DMS53 (cell line): ENCODE results near the gene CAPZB.

Experiments
- DNase-seq: peaks from one replicate; lab custom pipeline; 2025; lab: John Stamatoyannopoulos, UW

The CAPZB gene

GRCh38 chr1:19327736-19328135 is 157.6 kb downstream of the CAPZB start:
- DNase-seq, result no peak

- no peak for DNase-seq
Measured at GRCh38 chr1:19327301-19327700, 158.0 kb downstream of the CAPZB start.

GRCh38 chr1:19326748-19327065 is 158.6 kb downstream of the CAPZB start:
- no peak for DNase-seq

DNA sequence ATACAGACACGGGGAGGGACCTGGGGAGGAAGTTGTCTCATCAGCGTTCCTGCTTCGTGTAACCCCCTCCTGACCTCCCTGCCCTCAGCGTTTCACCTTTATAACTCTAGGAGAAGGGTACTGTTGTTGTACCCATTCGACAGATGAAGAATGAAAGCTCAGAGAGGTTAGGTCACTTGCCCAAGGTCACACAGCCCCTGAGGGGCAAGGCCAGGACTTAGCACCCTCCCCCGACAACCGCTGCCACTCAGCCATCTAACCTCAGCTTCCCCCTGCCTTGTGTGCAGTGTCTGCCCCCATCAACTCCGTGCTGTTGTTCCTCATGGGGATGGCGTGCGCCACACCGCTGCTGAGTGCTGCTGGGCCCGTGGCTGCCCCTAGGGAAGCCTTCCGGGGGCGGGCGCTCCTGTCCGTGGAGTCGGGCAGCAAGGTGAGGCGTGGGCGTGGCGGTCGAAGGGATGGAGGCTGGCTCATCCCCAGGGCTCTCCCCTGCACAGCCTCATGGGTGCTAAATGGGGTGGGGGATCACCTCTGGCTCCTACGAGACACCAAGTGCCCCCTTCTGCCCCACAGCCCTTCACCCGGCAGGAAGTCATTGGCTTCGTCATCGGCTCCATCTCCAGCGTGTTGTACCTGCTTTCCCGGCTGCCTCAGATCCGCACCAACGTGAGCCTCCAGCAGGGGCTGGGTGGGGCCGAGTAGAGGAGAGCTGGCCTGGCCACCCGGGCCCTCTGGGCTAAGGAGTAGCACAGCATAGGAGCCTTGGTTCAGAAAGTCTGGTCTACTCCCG is 159.2 kb downstream of the CAPZB start:
- DNase-seq, result no peak

DNA sequence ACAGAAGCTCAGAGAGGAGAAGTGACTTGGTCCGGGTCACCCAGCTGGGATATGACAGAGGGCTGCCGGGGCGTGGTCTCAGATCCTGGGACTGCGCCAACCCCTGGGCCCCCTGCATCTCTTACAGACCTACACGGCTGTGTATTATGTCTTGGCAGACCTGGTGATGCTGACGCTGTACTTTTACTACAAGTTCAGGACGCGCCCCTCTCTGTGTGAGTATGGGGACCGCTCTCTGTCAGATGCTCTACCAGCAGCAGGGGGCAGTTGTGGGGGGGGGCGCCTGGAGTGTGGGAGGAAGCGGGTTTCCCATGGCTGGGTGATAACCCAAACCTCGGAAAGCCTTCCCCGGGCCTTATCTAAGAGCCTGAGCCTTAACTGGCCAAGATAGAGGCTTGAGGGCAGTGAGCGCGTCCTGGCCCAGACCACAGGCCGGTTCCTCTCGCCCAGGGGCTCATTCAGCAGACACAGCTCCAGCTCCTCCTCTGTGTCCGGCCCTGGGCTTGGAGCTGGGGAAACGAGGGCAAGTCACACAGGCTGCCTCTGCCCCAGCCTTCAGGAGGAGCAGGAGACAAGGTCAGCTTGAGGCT is 159.9 kb downstream of the CAPZB start:
- no peak for DNase-seq

GRCh38 chr1:19324665-19324990 is 160.7 kb downstream of the CAPZB start:
- no peak for DNase-seq

DNA sequence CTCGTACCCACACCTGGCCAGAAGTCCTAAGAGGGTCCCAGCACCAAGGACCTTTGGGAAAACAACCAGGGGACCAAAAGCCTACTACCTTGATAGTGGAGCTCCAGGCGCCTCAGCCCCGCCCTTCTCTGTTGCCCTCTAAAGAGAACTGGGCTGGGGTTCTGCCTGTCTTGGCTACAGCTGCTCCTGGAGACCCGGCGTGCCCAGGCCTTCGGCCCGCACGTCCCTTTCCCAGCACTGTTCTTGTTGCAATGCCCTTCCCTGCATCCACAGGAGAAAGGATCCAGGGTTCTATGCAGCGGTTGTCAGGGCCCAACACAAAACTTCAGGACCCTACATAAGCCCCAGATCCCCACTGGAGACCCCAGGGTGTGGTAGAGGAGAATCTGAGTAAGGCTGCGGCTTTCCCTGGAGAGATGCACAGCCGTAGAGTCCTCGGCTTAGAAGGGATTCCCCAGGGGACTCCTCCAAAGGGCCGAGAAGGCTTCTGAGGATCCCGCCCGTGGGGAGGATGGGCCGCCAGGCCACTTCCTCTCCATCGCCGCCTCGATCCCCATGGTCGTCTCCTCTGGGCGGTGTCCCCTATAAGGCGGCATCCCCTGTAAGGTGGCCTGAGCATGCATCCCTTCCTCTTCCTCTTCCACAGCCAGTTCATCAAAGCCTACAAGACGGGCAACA is 161.2 kb downstream of the CAPZB start:
- no peak for DNase-seq

DNA sequence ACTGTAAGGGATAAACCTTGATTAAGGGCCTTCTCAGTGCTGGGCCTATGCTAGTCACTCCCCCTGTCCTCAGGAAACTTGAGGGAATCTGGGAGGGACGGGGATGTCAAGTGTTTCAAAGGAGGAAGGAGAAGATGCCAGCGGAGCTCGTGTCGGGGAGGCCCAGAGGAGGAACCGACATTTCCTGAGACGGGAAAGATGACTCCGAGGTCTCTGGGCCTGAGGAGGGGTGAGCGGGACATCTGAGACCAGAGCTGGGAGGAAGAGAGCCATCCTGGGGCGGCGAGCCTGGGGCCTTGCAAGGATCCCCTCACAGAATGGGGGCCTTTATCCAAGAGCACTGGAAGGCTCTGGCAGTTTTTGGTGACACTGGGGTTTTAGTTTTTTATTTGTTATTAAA is 162.9 kb downstream of the CAPZB start:
- no peak for DNase-seq

DNA sequence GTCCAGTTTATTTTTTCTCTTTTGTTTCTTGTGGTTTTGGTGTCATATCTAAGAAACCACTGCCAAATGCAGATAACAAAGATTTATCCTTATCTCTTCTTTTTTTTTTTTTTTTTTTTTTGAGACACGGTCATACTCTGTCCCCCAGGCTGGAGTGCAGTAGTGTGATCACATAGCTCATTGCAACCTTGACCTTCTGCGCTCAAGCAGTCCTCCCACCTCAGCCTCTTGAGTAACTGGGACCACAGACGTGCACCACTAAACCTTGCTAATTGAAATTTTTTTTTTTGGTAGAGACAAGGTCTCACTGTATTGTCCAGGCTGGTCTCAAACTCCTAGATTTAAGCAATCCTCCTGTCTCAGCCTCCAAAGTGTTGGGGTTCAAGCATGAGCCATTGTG is 164.3 kb downstream of the CAPZB start:
- no peak for DNase-seq

GRCh38 chr1:19319196-19319595 is 166.1 kb downstream of the CAPZB start:
- DNase-seq, result no peak

DNA sequence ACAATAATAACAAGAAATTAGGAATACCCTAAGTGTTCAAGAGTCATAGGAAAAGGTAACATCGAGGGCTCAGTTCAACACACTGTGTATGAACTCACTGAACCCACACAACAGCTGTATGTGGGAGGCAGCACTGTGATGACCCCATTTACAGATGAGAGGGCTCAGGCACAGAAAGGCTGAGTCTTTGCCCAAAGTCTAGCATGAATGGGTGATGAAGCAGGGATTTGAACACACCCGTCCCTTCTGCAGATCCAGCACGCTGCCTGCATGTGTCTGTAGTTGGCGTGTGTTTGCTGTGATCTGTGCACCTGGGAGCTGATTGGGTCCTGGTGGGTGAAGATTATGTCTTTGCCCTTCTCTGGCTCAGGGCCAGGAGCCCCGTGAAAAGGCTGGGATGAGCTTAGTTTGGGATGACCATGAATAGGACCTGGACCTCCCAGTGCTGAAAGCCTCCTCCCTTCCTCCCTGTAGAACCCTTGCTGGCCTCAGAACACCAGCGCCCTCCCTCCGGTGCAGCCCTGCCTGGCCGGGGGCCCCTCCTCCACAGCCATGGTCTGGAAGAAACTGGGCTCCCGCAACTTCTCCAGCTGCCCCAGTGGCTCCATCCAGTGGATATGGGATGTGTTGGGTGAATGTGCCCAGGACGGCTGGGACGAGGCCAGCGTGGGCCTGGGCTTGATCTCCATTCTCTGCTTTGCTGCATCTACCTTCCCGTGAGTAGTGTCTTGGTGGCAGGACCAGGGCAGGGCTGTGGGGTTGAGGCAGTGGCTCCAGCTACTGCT is 168.0 kb downstream of the CAPZB start:
- no peak for DNase-seq

- peak; percentile 63 for DNase-seq
Measured at GRCh38 chr1:19315378-19316198, 169.8 kb downstream of the CAPZB start.

- no peak for DNase-seq
Measured at GRCh38 chr1:19313961-19314882, 171.1 kb downstream of the CAPZB start.

GRCh38 chr1:19313636-19313959 is 171.7 kb downstream of the CAPZB start:
- DNase-seq, result no peak

DNA sequence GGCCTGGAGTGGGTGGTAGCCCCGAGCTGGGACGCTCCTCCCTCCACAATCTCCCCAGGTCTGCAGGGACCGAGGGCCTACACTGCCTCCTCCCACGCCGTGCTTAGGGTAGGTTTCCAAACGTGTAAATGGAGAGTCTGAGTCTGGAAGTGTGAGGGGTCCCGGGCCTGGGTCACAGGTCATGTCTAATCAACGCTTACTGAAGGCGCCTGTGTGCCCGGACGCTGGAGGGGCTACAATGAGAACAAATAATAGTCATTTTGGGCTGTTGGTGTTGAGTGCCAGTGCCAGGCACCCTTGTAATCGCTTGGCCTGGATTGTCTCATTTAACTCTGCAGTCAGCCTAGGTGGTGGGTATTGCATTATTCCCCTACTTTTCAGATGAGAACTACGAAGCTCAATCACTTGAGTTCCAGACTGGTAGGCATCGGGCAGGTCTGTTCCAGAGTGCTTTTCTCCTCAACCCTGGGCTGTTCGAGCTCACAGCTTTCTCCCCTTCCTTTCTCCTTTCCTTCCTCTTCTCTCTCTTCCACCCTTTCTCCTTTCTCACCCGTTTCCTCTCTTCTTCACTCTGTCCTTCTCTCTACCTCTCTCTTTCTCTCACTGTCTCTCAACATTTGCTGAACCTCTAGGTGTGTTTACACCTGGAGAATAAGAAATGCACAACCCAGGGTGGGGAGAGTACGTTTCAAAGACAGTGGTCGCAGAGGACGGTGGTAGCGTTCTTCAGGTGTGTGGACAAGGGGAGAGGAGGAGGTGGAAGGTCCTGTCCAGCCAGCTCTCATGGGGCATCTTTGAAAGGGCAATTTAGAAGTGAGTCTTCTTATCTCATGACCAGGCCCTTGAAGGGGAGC is 172.3 kb downstream of the CAPZB start:
- DNase-seq, result no peak

DNA sequence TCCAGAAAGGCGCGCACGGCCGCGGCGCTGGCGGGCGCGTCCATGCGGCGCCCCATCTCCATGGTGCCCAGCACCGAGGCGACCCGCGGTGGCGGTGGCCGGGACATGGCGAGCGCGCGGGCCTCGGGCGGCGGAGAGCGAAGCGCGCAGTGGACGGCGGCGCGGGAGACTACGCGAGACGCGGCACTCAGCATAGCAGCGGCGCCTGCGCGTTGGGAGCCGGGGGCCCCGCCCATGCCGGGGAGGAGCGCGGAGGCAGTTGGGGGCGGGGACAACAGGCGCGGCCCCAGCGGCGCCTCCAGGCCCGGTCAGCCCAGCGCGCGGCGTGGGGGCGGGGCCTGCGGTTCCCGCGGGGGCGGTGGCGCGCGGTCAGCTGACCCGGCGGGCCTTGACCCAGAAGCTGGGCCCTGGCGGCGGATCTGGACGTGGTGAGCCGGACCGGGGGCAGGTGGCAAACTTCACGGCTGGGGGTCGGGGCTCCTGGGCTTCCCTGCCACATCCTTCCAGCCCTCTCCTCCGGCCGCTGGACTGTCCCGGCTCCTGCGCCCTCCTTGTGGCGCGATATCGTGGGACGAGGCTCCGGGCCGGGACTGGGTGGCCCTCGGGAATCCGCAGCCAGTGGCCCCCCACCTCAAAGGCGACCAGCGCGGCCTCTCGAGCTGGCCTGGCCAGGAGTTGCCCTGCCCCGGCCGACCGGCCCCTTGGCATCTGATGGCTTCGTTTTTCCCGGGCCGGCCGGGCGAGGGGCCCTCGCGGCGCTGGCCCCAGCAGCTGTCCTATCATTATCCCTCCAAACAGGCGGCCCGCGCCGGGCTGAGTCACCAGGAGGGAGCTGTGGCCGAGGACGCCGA is 173.2 kb downstream of the CAPZB start, which contains the start of the genes AKR7A2 and SLC66A1:
Gene AKR7A2 (minus strand): TSS at position 214 of the 851 bp plus-strand sequence. CDS start 20 bp downstream, at position 194.
Gene SLC66A1 (plus strand): TSS at position 396 of the 851 bp plus-strand sequence. CDS start 5,352 bp downstream, outside the sequence.
- DNase-seq, result peak; percentile 97

- DNase-seq, result no peak
Measured at GRCh38 chr1:19311503-19311930, 173.8 kb downstream of the CAPZB start.

DNA sequence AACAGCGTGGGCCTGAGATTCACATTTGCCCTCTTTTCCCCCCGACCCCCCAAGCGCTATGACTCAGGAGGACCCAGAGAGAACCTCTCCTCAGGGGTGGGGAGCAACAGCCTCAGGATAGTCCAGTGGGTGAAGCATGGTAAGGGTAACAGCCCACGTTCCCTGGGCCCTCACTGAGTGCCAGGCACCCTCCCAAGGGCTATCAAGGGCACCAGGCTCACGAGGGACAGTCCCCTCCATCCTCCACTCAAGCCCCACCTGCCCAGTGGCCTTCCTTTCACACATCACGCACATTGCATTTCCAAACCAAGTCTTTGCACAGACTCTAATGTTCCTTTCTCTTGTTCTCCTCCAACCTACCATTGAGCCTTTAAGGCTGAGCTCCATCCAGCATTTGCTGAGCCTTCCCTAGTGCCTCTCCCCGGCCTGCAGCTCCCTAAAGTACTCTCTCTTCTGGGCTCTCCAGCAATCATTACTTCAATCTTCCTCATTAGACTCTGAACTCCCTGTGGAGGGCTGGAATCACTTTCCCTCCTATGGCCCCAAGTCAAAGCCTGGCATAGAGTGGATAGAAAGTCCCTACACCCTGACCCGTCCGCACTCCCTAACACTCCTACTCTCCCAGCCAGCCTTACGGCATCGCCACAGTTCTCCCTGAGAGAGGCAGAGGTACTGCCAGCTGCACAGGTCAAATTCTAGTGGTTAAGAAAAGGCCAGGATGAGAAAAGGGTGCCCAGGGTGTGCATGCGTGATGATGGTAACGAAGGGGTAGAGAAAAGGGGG is 174.4 kb downstream of the CAPZB start:
- peak; percentile 55 for DNase-seq
